GM12878 (cell line): ENCODE results near the gene CDCA7. TPM values are rescaled to one million over a fixed set of nuclear protein-coding genes. Genes with fewer than 3 reads are reported as not detected.

Experiments used
- ASH2L ChIP-seq: fragments of 300-600, 200-600 bp; sonication (generic); IDR thresholded peaks from 2 replicates; pipeline ENCODE4 v1.6.1; 2017; ENCODE audit warnings: low read depth, mild to moderate bottlenecking, borderline replicate concordance
- ATF2 ChIP-seq: IDR thresholded peaks from 2 replicates; pipeline ENCODE4 v1.6.1; 2012; ENCODE audit warnings: low read length, inconsistent platforms
- BACH1 ChIP-seq: fragments of 450-650 bp; IDR thresholded peaks from 2 replicates; pipeline ENCODE4 v1.6.1; 2017; ENCODE audit warnings: mild to moderate bottlenecking, borderline replicate concordance
- CBX3 ChIP-seq: fragments of 200-600 bp; sonication (generic); IDR thresholded peaks from 2 replicates; pipeline ENCODE4 v1.6.1; 2016; ENCODE audit warnings: low read depth, borderline replicate concordance
- CEBPZ ChIP-seq: fragments of 150-350 bp; IDR thresholded peaks from 2 replicates; pipeline ENCODE4 v1.6.1; 2016; ENCODE audit warnings: low read depth, low read length
- CREM ChIP-seq: IDR thresholded peaks from 2 replicates; pipeline ENCODE4 v1.6.1; 2014; ENCODE audit warnings: antibody characterized with exemption, low read depth
- HDAC2 ChIP-seq: fragments of 200-600 bp; sonication (generic); IDR thresholded peaks from 2 replicates; pipeline ENCODE4 v1.6.1; 2017
- JUND ChIP-seq: IDR thresholded peaks from 2 replicates; pipeline ENCODE4 v1.6.1; 2012; ENCODE audit warnings: low read depth, mild to moderate bottlenecking, low read length, improper control_type of control experiment, moderate library complexity
- LARP7 ChIP-seq: fragments of 450-650 bp; IDR thresholded peaks from 2 replicates; pipeline ENCODE4 v1.6.1; 2017; ENCODE audit warnings: mild to moderate bottlenecking
- MLLT1 ChIP-seq: fragments of 450-650 bp; IDR thresholded peaks from 2 replicates; pipeline ENCODE4 v1.6.1; 2016; ENCODE audit warnings: mild to moderate bottlenecking
- MYC ChIP-seq: IDR thresholded peaks from 2 replicates; pipeline ENCODE4 v1.6.1; 2011; ENCODE audit warnings: mild to moderate bottlenecking, low read length, moderate library complexity, inconsistent platforms; ENCODE audit not compliant: insufficient read depth, insufficient replicate concordance, insufficient read length, severe bottlenecking
- NR2F1 ChIP-seq: fragments of 450-650 bp; conservative IDR thresholded peaks from 2 replicates; pipeline ENCODE4 v1.6.1; 2017; ENCODE audit warnings: mild to moderate bottlenecking
- RFX5 ChIP-seq: IDR thresholded peaks from 2 replicates; pipeline ENCODE4 v1.6.1; 2011; ENCODE audit warnings: low read depth, low read length, improper control_type of control experiment
- SREBF1 ChIP-seq: IDR thresholded peaks from 2 replicates; pipeline ENCODE4 v1.6.1; 2012; ENCODE audit warnings: mild to moderate bottlenecking, low read length
- STAT1 ChIP-seq: fragments of 450-650 bp; conservative IDR thresholded peaks from 2 replicates; pipeline ENCODE4 v1.6.1; 2014; ENCODE audit warnings: antibody characterized with exemption, mild to moderate bottlenecking
- TARDBP ChIP-seq: IDR thresholded peaks from 2 replicates; pipeline ENCODE4 v1.6.1; 2016; ENCODE audit warnings: borderline replicate concordance
- TBL1XR1 ChIP-seq: IDR thresholded peaks from 2 replicates; pipeline ENCODE4 v1.6.1; 2012; ENCODE audit warnings: low read depth, low read length, improper control_type of control experiment
- ZNF207 ChIP-seq: fragments of 450-650 bp; IDR thresholded peaks from 2 replicates; pipeline ENCODE4 v1.6.1; 2014; ENCODE audit warnings: antibody characterized with exemption, mild to moderate bottlenecking, borderline replicate concordance
- ZNF24 ChIP-seq: fragments of 450-650 bp; IDR thresholded peaks from 2 replicates; pipeline ENCODE4 v1.6.1; 2017; ENCODE audit warnings: antibody characterized with exemption, mild to moderate bottlenecking
- polyA plus RNA-seq, 11 experiments: library from polyadenylated mRNA; depleted of rRNA in 4 of 11; unstranded in 6 of 11; stranded (reverse) in 5 of 11; fragments of >200 nt; fragmentation: Nextera tagmentation in 4 of 11; fragmentation: Illumina TruSeq in 1 of 11; extraction: Ambion mirVana in 4 of 11; extraction: Trizol in 1 of 11; gene quantifications; 1 replicate in 1 of 11; 2 replicates in 10 of 11; pipeline versions ENCODE4 v1.2.1 to v1.2.3, GENCODE V29; 2011 to 2016; ENCODE audit warnings: inconsistent platforms in 2 of 11, missing spikeins in 2 of 11, low read depth in 1 of 11
- total RNA-seq, 4 experiments: library from RNA; depleted of rRNA in 3 of 4; stranded (reverse); fragments of >200 nt in 3 of 4; fragmentation: Illumina TruSeq in 1 of 4; extraction: Trizol in 1 of 4; gene quantifications; 2 replicates each; pipeline versions ENCODE4 v1.2.1 to v1.2.3, GENCODE V29; 2013 to 2021
- TF ChIP-seq, protein P1 (sequence below): fragments of 450-650 bp; IDR thresholded peaks from 2 replicates; pipeline ENCODE4 v1.6.1; 2018; ENCODE audit warnings: mild to moderate bottlenecking, low read depth, moderate library complexity; ENCODE audit not compliant: partially characterized antibody
- TF ChIP-seq, protein P2 (sequence below): fragments of 150-350 bp; IDR thresholded peaks from 2 replicates; pipeline ENCODE4 v1.6.1; 2014; ENCODE audit warnings: mild to moderate bottlenecking, low read depth, low read length

CDCA7 gene
- total and polyA plus RNA-seq, 10 of the 15 experiments (the other 5 are each of a cell fraction or from before 2014, with no cell fraction given): 23.5 to 71.3 (median 40.8) TPM

DNA sequence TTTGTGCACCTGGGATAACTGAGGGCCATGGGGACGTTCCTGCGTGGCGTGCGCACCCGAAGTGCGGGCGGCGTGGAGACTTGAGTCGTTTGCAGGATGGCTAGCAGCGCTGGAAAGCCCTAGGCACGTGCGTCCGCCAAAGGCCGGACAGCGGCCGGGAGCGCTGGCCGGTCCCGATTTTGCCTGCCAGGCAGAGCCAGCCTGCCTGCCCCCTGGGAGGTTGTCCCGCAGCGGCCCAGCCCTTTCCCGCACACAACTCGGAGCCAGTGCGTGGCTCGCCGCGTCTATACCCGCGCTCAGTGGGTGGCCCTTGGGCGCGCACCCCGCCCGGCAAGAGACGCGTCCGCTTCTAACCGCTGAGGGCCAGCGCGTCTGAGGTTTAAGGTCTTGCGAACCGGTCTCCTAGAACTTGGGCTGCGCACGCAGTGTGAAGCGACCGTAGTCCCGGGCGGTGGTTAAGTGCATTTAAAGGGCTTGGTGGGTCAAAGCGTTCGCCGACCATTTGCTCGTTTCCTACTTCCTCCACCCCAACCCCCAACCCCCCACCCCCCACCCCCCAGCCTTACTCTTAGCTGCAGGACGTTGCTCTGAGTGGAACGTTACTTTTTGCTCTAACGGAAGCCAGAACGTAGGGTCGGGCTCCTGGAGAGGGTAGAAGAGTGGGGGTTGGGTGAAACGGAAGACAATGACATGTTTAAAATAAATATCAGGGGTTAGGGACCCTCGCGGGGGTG lies 627 bp downstream of the CDCA7 start (continued):
- TF ChIP-seq BACH1 (no peak), TBL1XR1 (no peak), ZNF207 (no peak), TARDBP (no peak), LARP7 (no peak), CREM (peak; percentile 17; the same call in 1 of the 2 replicates), CEBPZ (no peak), ATF2 (no peak), HDAC2 (no peak), SREBF1 (no peak), JUND (no peak), MYC (peak; percentile 72), ASH2L (no peak), CBX3 (no peak), MLLT1 (no peak), ZNF24 (no peak), STAT1 (no peak), NR2F1 (no peak), RFX5 (no peak)
- TF ChIP-seq, protein P1, sequence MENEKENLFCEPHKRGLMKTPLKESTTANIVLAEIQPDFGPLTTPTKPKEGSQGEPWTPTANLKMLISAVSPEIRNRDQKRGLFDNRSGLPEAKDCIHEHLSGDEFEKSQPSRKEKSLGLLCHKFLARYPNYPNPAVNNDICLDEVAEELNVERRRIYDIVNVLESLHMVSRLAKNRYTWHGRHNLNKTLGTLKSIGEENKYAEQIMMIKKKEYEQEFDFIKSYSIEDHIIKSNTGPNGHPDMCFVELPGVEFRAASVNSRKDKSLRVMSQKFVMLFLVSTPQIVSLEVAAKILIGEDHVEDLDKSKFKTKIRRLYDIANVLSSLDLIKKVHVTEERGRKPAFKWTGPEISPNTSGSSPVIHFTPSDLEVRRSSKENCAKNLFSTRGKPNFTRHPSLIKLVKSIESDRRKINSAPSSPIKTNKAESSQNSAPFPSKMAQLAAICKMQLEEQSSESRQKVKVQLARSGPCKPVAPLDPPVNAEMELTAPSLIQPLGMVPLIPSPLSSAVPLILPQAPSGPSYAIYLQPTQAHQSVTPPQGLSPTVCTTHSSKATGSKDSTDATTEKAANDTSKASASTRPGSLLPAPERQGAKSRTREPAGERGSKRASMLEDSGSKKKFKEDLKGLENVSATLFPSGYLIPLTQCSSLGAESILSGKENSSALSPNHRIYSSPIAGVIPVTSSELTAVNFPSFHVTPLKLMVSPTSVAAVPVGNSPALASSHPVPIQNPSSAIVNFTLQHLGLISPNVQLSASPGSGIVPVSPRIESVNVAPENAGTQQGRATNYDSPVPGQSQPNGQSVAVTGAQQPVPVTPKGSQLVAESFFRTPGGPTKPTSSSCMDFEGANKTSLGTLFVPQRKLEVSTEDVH: no peak
- TF ChIP-seq, protein P2, sequence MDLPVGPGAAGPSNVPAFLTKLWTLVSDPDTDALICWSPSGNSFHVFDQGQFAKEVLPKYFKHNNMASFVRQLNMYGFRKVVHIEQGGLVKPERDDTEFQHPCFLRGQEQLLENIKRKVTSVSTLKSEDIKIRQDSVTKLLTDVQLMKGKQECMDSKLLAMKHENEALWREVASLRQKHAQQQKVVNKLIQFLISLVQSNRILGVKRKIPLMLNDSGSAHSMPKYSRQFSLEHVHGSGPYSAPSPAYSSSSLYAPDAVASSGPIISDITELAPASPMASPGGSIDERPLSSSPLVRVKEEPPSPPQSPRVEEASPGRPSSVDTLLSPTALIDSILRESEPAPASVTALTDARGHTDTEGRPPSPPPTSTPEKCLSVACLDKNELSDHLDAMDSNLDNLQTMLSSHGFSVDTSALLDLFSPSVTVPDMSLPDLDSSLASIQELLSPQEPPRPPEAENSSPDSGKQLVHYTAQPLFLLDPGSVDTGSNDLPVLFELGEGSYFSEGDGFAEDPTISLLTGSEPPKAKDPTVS: no peak
